Breast epithelium (tissue), 3 donors: ENCODE measurements around the gene SAA2.

Experiments
- CTCF ChIP-seq, 3 donors: fragments of 450-650 bp; IDR thresholded peaks; one replicate each; pipeline ENCODE4 v1.5.1; 2016 to 2017; ENCODE audit warnings: antibody characterized with exemption in 3 of 3, mild to moderate bottlenecking in 3 of 3, moderate library complexity in 3 of 3
- POLR2AphosphoS5 ChIP-seq, 3 donors: sonication (generic); formaldehyde crosslinking; IDR thresholded peaks; one replicate each; pipeline ENCODE4 v1.6.1; 2017; ENCODE audit warnings: antibody characterized with exemption in 3 of 3

GRCh38 chr11:18221274-18221876, 27.1 kb downstream of the SAA2 start:
- TF ChIP-seq CTCF (IDR thresholded peaks at IDR 0.05) (no peak), POLR2AphosphoS5 (IDR thresholded peaks at IDR 0.05) (no peak)
